Upper lobe of left lung (tissue), 4 donors: ENCODE results near the gene ST3GAL4.
"Not testable (repeated sequence)": the region's sequence is repeated elsewhere in the genome, so short reads cannot be mapped to it uniquely, and the experiment has no call there.

Experiments
- CTCF ChIP-seq, 6 experiments: fragments of 450-650 bp in 4 of 6; fragments of 200-600 bp in 2 of 6; sonication (generic) in 2 of 6; IDR thresholded peaks; one replicate each; pipeline ENCODE4 v1.5.1; 2016 to 2019; ENCODE audit warnings: antibody characterized with exemption in 6 of 6
- EP300 ChIP-seq, 4 donors: sonication (generic); formaldehyde crosslinking; IDR thresholded peaks; one replicate each; pipeline ENCODE4 v1.5.1; 2017; ENCODE audit warnings: antibody characterized with exemption in 4 of 4, control low read depth in 2 of 4
- POLR2A ChIP-seq, 4 donors: fragments of 450-650 bp; IDR thresholded peaks; one replicate each; pipeline ENCODE4 v1.5.1; 2016 to 2017; ENCODE audit warnings: antibody characterized with exemption in 4 of 4, mild to moderate bottlenecking in 2 of 4

- not testable (repeated sequence) for TF ChIP-seq POLR2A, CTCF, EP300 (IDR thresholded peaks at IDR 0.05)
Observed at GRCh38 chr11:126381960-126382359, 26.5 kb downstream of the ST3GAL4 start.
